ENCODE data around the gene PGRMC1.
"Not testable (repeated sequence)": the region's sequence is repeated elsewhere in the genome, so short reads cannot be mapped to it uniquely, and the experiment has no call there.

PGRMC1 gene

DNA sequence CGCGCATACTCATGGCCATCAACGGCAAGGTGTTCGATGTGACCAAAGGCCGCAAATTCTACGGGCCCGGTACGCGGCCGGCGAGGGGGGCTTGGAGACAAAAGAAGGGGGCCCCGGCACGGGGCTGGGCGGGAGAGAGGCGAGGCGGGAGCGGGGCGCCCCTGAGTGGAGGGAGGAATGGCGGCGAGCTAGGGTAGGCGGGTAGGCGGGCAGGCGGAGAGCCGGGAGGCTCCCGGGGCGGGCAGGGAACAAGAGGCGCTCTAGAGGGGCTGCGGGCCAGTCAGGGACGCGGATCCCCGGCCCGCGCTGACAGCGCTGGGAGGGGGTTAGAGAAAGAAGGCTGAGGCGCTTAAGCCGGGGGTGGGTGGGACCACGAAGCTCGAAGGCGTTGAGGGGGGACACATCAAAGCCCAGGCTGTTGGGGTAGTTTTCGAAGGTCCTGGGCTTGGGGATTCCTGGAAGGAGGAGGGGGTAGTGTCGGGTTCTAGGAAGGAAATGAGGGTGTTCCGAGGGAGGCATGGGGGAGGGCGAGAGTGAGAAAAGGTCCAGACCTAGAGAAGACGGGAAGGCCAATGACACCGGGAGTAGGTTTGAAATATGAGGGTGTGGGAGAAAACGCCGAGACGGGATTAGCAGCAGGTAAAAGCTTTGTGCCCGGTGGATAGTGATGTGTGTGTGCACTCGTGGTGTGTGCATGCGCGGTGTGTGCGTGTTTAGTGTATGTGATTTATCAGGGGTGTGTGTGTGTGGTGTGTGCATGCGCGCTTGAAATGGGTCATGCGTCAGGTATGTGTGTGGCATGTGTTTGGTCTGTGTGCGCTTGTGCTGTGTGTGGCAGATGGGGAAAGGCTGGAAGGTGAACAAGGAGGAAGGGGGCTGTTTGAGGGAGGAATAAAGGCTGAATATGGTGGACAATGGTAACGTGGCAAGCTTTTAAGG, 807 bp downstream of the PGRMC1 start:
- no peak for DNase-seq

DNA sequence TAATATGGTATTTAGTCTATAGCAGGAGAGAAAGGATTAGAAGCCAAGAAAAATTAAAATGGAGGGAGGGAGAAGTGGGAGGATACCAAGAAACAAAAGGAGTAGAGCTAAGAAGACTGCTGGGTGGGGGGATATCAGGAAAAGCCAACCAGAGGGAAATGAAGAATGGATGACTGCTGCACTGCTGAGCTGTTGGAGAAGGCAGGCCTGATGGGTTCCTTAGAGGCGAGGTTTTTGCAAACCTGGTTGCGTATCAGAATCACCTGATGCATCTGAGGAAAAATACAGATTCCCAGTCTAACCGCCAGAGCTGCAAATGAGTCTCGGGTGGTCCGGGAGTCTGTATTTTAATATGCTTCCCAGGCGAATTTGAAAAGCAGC, 1.5 kb downstream of the PGRMC1 start:
- no peak for DNase-seq

DNA sequence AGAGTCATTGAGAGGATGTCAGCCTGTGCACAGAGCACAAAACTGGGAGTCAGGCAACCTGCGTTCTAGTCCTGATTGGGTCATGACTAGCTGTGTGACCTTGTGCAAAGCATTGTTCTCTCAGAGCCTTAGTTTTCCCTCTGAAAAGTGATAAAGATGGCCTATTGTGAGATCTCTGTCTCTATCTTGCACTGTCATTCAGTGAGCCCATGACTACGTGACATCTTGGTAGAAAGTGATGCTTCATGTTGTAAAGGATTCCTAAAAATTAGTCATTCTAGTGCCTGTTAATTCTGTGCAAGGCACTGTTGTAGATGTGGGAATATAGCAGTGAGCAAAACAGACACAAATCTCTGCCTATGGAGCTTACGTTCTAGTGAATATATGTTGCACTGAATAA, 2.5 kb downstream of the PGRMC1 start:
- DNase-seq, result no peak

DNA sequence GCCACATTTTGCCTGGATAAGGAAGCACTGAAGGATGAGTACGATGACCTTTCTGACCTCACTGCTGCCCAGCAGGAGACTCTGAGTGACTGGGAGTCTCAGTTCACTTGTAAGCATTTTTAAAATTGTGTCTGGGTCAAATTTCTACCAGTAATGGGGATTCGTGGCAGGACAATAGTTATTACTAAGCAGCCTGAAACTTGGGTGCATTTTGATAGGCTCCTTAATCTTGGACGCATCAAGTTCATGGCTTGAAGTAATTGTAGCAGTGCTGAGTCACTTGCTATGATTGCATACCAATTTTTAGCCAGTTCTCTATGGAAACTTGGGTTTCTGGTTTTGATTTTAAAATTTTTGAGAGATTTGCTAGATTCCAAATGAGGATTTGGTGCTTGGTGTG, 4.3 kb downstream of the PGRMC1 start:
- DNase-seq, result no peak

DNA sequence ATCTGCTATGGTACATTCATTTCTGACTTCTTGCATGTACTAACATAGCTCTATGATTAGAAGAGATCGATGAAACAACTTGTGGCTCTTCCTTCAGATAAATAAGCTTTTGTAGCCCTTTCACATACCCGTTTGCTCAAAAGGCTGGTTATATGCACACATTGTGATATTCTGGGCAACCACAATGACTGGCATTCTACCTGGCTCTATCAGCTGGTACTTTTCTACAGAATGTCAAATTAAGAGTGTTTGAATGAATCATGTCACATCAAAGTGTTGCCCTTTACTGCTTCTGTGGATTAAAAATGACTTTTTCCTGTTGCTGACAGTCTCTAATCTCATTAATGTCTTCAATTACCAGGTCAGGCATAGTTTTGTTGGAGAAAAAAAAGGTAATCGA, 11.6 kb downstream of the PGRMC1 start:
- no peak for DNase-seq

DNA sequence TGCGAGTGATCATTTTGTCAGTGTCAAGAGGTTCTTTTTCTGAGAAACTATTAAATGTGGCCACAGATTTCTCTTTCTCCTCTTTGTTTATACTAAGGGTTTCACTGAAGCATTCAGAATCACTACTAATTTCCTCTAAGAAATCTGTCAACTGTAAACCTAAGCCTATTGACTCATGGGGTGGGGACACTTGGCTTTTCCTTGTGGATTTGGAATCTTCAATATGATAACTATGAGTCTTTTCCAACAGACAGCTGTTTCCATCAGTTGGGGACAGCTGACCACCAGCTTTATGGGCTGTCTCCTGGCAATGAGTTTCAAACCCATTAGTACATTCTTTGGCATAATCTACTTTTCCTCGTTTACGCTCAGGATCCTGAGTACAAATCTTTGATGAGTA, 13.8 kb downstream of the PGRMC1 start:
- no peak for DNase-seq

DNA sequence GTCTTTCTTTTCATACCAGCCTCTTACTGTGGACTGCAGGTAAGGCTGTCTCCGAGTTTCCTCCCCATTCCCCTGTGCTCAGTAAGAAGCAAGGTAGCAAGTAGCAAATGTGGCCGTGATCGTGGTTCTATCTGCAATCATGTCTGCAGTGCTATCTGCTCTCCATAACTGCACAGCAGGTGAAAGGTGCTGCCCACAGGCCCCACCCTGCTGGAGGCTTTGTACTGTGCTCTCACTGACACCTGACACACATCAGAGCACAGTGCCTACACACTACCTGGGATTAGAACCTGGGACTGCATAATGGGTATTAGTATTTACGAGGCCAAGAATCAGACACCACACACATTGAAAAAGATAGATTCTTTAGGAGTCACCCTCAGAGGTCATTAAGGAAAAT, 15.3 kb downstream of the PGRMC1 start:
- DNase-seq, result no peak

DNA sequence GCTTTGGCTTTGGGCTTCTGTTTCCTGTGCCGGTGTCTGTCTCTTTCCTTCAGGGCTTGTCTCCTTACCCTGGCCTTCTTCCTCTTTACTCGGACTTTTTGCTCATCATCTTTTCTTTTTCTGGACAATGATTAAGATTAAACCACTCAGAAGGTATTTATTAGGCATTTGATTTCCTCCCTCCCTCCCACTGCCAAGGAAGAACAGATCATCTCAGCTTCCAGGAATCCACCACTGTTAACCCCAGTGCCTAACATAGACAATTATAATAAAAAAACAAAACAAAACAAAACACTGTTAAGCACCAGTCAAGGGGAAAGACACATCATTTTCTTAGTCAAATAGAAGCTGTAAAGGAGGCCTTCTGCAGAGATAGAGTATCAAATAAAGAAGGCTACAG, 16.6 kb downstream of the PGRMC1 start:
- no peak for DNase-seq

DNA sequence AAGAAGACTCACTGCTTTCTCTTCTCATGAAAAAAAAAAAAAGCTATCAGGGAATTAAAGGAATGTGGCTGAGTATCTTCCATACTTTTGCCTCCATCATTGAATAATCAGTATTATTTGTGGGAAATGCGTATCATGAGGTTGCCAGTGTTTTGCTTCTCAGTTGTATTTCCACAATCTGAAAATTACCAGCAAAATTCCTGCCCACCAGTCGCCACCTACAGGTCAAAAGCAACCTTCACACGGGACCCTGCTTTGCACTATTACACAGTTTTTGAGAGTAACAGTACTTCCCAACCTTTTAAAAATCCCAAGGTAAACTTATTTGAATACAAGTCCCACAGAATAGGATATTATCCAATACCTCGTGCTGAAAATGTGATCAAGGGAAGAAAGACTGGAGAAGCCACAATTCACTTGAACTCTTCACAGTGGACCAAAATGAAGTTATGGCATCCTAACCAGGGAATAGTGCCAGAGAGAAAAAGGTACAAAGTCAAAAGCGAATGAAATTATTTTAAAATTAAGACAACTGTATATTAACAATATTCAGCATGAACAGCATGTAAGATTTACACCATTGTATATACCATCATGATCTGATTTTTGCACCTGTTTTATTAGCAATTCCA, 30.4 kb downstream of the PGRMC1 start:
- DNase-seq, result no peak

DNA sequence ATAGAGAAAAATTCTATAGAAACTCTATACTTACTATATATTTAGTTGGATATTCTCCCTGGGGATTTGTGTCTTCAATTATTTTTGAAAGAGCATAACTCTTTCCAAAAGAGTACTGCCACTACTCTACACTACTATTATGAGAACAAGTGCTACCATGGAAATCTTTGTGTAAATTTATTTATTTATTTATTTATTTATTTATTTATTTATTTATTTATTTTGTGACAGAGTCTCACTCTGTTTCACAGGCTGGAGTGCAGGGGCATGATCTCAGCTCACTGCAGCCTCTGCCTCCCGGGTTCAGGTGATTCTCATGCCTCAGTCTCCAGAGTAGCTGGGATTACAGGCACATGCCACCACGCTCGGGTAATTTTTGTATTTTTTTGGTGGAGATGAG, 31.0 kb downstream of the PGRMC1 start:
- DNase-seq, result not testable (repeated sequence)

DNA sequence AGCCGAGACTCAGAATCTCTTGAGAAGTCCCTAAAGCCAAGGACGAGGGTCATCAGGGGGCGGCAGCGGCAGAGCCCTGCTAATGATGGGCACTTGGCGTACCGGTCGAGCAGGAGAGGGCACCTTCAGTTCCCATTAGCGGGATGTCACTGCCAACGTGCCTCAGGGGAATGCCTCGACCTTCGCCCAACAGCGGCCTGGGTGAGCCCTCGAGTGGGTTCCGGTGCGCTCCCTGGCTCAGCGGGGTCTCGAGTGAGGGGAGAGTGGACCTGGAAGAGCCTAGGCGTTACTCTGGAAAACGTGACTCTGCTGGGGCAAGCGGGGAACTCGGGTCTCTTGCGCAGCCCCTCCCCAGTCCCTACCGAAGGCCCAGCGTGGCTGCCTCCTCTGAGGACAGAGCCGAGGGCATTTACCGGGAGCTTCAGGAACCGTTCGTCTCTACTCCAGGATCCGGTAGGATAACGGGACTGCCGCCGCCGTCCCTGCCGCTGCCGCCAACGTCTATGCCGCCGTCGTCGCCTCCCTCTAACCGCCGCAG, 36.9 kb downstream of the PGRMC1 start:
- DNase-seq, result no peak

DNA sequence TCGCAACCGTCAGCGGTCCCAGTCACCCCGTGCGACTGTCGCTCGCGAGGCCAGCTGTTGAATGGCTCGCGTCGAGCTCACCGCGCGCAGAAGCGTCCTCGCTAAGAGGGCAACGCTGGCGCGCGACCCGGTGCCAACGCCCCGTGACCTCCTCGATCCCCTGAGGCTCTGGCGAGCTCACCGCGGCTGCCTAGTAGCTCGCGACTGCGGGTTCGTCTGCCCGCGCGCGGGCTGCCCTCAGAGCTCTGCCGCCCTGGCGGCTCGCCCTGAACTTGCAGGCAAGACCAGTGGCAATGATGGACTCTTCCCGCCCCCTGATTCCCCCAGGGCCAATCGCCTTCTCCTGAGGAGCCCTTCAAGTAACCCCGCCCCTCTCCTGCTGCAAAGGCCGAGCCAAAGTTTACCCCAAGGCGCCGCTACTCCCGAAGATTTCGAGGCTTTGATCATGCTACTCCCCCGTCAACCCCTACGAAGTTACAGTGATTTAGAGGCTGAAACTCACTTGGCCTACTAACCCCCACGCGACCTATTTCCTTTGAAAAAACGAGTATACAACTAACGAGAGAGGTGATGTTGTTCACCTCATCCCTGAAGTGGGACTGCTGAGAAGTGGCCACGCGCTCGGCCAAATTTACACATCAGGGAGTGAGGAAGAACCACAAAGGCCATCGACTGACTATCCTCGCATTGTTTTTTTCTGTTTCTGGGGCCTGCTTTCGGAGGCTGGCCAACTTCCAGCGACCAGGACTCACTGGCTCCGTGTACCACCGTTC, 37.5 kb downstream of the PGRMC1 start:
- DNase-seq, result no peak

DNA sequence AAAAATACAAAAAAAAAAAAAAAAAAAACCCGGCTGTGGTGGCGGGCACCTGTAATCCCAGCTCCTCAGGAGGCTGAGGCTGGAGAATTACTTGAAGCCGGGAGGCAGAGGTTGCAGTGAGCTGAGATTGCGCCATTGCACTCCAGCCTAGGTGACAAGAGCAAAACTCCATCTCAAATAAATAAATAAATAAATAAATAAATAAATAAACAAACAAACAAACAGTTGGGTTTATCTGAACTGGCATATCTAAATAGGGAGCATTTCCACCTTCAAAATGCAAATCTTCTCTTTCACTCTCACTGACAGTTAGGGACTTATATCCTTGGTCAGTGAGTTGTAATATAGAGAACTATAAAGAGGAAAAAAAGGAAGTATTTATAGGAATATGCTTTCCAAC, 46.3 kb downstream of the PGRMC1 start:
- not testable (repeated sequence) for DNase-seq

DNA sequence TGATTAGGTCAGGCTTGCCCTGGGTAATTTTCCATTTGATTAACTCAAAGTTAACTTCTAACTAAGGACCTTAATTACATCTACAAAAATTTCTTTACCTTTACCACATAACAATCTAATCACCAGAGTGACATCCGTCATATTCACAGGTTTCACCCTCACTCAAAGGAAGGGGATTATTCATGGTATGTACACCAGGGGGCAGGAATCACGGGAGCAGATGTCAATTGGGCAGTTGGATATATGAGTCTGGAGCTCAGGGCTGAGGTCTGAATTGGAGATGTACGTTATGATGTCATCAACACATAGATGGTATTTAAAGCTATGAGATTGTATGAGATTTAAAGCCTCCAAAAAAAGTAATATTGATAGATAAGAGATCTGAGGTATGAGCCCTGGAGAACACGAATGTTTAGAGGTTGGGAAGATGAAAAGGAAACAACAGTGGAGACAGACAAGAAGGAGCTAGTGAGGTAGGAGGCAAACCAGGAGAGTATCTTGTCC, 52.9 kb downstream of the PGRMC1 start:
- no peak for DNase-seq

DNA sequence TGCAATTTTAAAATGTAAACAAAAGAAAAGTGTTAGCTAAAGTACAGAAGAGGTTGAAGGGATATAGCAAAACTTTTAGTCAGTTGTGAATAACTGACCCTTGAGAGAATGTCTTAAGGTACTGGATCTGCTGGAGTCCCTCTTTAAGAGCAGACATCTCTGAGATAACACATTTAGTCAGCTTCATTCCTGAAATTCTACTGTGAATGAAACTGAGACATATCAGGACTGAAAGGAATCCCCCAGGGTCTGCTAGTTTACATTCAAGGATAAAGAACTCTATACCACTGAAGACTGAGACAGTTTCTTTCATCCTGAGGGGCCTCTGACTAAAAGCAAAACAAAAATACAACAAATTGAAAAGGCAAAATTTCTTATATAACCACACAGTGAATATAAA, 54.4 kb downstream of the PGRMC1 start:
- no peak for DNase-seq

DNA sequence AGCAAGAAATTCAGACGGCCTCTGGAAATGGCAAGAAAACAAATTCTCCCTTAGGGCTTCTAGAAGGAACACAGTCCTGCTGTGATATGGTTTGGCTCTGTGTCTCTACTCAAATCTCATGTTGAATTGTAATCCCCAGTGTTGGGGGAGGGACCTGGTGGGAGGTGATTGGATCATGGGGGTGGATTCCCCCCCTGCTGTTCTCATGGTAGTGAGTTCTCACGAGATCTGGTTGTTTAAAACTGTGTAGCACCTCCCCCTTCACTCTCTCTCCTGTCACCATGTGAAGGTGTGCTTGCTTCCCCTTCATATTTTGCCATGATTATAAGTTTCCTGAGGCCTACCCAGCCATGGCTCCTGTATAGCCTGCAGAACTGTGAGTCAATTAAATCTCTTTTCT, 55.2 kb downstream of the PGRMC1 start:
- not testable (repeated sequence) for DNase-seq

DNA sequence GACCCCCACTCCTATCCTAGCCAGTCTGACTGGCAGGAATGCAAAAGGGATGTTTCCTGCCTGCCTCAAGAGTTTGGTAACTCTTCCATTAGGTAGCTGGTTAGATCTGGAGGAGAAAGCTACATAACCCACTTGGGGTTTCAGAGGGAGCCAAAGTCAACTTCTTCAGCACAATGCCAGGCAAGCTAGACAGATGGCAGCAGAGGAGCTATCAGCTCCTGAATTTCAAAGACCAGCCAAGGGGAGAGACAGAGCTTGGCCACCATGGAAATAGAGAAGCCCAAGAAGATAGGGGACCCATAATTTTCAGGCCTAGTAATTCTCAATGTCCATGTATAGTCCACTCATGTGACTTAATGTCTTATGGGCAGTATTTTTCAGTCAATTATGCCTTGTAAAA, 56.4 kb downstream of the PGRMC1 start:
- no peak for DNase-seq
